ENCODE results near the gene DIS3L2.

DIS3L2 gene

DNA sequence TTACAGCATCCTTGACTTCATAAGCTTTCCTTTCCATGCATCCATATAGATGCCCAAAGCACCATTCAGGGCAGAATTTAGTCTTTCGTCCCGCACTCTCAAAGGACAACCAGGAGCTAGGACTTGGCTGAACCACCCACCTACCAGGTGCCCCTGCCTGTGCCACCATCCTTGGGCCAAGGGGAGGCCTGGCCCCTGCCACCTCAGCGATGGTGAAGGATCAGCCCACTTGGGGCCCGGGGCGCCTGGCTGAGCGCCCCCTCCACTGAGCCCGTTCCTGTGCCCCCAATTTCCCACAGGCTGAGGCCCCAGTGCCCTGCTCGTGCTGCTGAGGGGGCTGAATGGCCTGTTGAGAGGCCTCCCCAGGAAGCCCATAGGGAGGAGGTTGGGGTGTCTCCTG is 383.7 kb downstream of the DIS3L2 start:
- TF ChIP-seq, protein P1, sequence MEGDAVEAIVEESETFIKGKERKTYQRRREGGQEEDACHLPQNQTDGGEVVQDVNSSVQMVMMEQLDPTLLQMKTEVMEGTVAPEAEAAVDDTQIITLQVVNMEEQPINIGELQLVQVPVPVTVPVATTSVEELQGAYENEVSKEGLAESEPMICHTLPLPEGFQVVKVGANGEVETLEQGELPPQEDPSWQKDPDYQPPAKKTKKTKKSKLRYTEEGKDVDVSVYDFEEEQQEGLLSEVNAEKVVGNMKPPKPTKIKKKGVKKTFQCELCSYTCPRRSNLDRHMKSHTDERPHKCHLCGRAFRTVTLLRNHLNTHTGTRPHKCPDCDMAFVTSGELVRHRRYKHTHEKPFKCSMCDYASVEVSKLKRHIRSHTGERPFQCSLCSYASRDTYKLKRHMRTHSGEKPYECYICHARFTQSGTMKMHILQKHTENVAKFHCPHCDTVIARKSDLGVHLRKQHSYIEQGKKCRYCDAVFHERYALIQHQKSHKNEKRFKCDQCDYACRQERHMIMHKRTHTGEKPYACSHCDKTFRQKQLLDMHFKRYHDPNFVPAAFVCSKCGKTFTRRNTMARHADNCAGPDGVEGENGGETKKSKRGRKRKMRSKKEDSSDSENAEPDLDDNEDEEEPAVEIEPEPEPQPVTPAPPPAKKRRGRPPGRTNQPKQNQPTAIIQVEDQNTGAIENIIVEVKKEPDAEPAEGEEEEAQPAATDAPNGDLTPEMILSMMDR (IDR thresholded peaks at IDR 0.05; ENCODE audit: insufficient read depth, low read depth, low read length, missing control alignments) = no peak
- no peak for DNase-seq (ENCODE audit: low read depth)
- no peak overlapping the region for H3K4me3 ChIP-seq (ENCODE audit: low read length)

DNA sequence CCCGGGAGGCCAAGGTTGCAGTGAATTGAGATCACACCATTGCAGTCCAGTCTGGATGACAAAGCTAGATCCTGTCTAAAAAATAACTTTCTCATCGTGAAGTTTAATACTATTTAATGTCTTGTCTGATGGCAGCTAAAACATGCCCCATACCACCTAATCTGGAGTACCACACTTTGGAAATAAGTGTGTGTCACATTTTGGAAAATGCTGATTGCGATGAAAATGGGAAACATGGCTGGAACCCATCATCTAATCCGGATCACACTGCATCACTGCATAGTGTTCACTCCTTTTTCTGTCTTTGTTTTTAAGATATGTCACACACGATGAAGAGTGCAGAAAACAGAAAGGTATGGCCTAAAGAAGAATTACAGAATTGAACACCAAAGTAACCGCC is 385.9 kb downstream of the DIS3L2 start:
- no peak overlapping the region for H3K4me3 ChIP-seq (ENCODE audit: low read length)
- TF ChIP-seq, protein P1 (IDR thresholded peaks at IDR 0.05; ENCODE audit: insufficient read depth, low read depth, low read length, missing control alignments) = no peak
- no peak for DNase-seq (ENCODE audit: low read depth)

DNA sequence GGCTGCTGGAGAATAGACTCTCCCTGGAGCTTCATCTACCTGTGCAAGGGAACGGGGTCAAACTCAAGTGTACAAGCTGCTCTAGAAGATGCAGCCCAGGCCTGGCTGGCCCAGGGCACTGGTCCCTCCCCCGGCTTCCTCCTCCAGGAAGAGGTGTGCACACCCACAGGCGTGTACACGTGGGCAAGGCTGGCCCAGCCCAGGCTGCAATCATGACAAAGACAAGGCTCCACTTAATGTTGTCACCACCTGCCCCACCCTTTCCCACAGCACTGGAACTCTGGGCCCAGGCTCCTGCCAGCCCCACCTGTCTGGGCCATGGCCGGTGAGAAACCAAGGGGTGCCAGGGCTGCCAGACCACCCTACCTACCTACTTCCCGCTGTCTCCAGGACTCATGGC is 387.4 kb downstream of the DIS3L2 start:
- H3K4me3 ChIP-seq (ENCODE audit: low read length) = no peak overlapping the region
- TF ChIP-seq, protein P1 (IDR thresholded peaks at IDR 0.05; ENCODE audit: insufficient read depth, low read depth, low read length, missing control alignments) = no peak
- peak; percentile 69 for DNase-seq (ENCODE audit: low read depth)

DNA sequence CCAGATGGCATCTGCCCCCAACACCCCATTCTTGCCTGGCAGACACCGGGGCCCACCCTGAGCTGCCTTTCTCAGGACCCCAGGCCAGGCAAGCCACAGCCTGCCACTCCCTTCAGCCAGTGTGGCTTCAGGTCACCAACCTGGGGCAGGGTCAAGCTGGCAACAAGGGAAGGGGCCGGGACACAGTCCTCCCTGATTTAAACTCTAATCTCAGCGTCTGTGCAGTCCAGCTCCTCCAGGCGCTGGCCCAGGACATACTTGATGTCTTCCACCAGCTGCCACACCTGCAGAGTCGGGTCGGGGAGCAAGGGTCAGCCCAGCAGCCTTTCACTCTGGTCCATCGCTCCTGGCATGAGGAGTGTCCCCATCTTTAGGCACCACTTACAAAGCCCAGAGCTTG is 388.0 kb downstream of the DIS3L2 start:
- H3K4me3 ChIP-seq (ENCODE audit: low read length) = no peak overlapping the region
- TF ChIP-seq, protein P1 (IDR thresholded peaks at IDR 0.05; ENCODE audit: insufficient read depth, low read depth, low read length, missing control alignments) = no peak
- DNase-seq (ENCODE audit: low read depth) = no peak

DNA sequence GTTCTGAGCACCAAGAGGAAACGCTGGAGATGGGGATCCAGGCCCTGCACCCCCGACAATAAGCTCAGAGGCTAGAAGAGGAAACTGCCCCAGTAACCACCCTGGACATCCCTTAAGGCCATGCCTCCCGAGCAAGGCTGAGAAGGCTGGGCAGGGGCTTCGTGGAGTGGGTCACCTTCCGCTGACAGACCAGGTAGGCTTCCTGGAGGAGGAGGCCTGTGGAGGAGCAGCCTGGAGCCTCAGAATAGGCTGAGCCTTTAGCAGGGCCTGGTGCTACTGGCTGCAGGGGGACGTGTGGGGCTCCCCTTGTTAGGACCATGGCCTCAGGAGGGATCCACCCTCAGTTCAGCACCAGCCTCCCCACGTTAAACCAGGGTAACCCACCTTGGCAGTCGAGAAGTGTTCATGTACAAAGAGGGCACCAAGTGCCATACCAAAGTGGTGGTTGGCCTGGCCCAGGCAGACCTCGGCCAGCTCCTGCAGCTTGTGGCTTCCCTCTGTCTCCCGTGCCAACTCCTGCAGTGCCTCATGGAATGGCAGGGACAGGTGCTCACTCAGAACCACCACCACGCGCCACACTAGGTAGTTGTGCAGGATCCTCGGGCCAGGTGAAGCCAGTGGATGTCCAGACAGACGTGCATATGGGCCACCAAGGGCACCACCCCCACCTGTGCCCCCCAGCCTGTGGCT is 388.6 kb downstream of the DIS3L2 start:
- no peak for DNase-seq (ENCODE audit: low read depth)
- no peak overlapping the region for H3K4me3 ChIP-seq (ENCODE audit: low read length)
- TF ChIP-seq, protein P1 (IDR thresholded peaks at IDR 0.05; ENCODE audit: insufficient read depth, low read depth, low read length, missing control alignments) = no peak

DNA sequence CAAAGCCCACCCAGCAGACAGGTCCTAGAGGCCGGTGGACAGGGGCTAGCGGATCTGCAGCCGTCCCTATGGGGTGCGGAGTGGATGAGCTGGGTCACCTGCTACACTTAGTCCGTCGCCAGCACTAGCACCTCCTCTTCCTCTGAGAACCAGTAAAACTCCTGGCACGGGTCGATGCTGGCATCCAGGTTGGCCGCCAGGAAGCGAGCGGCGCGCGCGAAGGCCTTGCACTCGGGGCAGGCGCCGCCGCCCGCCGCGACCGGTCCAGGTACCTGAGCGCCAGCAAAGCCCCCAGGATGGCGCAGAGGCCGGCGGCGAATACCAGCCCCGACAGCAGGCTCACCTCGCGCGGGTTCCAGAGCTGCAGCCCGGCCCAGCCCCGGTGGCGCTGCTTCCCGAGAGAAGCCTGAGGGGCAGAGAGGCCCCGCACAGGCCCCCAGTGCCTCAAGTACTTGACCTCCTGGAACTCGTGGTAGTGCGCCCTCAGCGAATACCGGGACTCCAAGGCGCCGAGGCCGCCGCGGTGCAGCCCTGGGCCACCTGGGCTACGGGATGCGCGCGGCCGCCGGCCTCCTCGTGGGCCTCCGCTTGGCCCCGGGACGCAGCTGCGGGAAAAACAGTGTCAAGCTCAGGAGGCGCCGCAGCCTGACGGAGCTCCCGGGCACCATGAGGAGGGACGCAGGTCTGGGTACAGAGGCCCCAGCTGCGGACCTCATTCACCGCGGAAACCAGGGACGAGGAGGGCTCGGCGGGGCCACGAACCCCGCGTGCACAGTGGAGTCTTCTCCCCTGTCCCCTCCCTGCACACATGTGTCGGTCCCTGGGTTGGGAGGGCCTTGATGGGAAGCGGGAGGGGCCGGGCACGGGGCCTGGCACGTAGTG is 389.5 kb downstream of the DIS3L2 start:
- no peak overlapping the region for H3K4me3 ChIP-seq (ENCODE audit: low read length)
- TF ChIP-seq, protein P1 (IDR thresholded peaks at IDR 0.05; ENCODE audit: insufficient read depth, low read depth, low read length, missing control alignments) = no peak
- peak; percentile 43 for DNase-seq (ENCODE audit: low read depth)
